ENCODE data around the gene FAM120AOS. TPM values are rescaled to one million over a fixed set of nuclear protein-coding genes. Genes with fewer than 3 reads are reported as not detected.

FAM120AOS gene
- polyA plus RNA-seq, 6 donors from 2014 or later, result 54.8 to 85.9 (median 68.0) TPM

- no peak for DNase-seq
- Mint-ChIP-seq H3K27ac (no peak overlapping the region), H3K4me3 (no peak overlapping the region), H3K9me3 (peaks cover 1 to 21% (median 4%) of the 10 kb centered on the region in 7 donors), H3K36me3 (peaks cover 6% of the 10 kb centered on the region in 2 donors), H3K4me1 (peaks cover under 1 to 3% (median 2%) of the 10 kb centered on the region in 3 donors), H3K27me3 (peaks cover 31 to 34% (median 32%) of the 10 kb centered on the region in 3 donors)
- no peak for ATAC-seq (ENCODE audit: low read depth in 2 of 2)
These were observed 25.6 kb downstream of the FAM120AOS start for GRCh38 chr9:93427655-93428379.

- peaks cover 29 to 37% (median 36%) of the 10 kb centered on the region in 3 donors for H3K27me3 Mint-ChIP-seq
- H3K9me3 Mint-ChIP-seq, result peaks cover 11 to 45% (median 19%) of the 10 kb centered on the region in 7 donors
- peaks cover 13 to 16% of the 10 kb centered on the region in 2 donors for H3K36me3 Mint-ChIP-seq
- ATAC-seq (ENCODE audit: low read depth in 2 of 2), result no peak
- no peaks in the 10 kb centered on the region for H3K4me1 Mint-ChIP-seq
- no peak overlapping the region for H3K4me3 Mint-ChIP-seq
- no peak for DNase-seq
- H3K27ac Mint-ChIP-seq, result no peak overlapping the region
These were observed 30.3 kb downstream of the FAM120AOS start for GRCh38 chr9:93422977-93423616.

DNA sequence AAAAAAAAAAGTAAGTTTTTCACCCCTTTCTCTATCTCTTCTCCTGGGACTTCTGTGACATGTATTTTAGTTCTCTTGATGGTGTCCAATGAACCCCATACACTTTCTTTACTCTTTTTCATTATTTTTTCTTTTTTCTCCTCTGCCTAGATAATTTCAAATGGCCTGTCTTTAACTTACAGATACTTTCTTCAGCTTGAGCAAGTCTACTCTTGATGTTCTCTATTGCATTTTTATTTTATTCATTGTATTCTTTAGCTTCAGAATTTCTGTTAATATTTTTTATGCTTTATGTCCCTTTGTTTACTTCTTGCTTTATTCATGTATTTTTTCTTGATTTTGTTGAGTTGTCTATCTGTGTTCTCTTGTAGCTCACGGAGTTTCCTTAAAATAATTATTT is 34.4 kb downstream of the FAM120AOS start:
- ATAC-seq (ENCODE audit: low read depth in 2 of 2) (no peak), DNase-seq (no peak)
- H3K27me3 Mint-ChIP-seq, result peaks cover 21 to 36% (median 32%) of the 10 kb centered on the region in 3 donors
- H3K4me3 Mint-ChIP-seq, result no peak overlapping the region
- peaks cover 11 to 34% (median 22%) of the 10 kb centered on the region in 7 donors for H3K9me3 Mint-ChIP-seq
- H3K27ac Mint-ChIP-seq, result no peak overlapping the region
- H3K36me3 Mint-ChIP-seq, result peaks cover 9 to 13% of the 10 kb centered on the region in 2 donors
- H3K4me1 Mint-ChIP-seq, result no peaks in the 10 kb centered on the region

GRCh38 chr9:93417538-93417937 is 35.8 kb downstream of the FAM120AOS start:
- Mint-ChIP-seq H3K4me3 (no peak overlapping the region), H3K27me3 (peaks cover 15 to 42% (median 33%) of the 10 kb centered on the region in 3 donors), H3K27ac (no peak overlapping the region), H3K4me1 (no peaks in the 10 kb centered on the region), H3K9me3 (peaks cover 12 to 49% (median 23%) of the 10 kb centered on the region in 7 donors), H3K36me3 (peaks cover 9 to 13% of the 10 kb centered on the region in 2 donors)
- ATAC-seq (ENCODE audit: low read depth in 2 of 2) (no peak), DNase-seq (no peak)

- no peak for ATAC-seq (ENCODE audit: low read depth in 2 of 2)
- H3K4me3 Mint-ChIP-seq, result no peak overlapping the region
- H3K27ac Mint-ChIP-seq, result no peak overlapping the region
- no peaks in the 10 kb centered on the region for H3K4me1 Mint-ChIP-seq
- H3K36me3 Mint-ChIP-seq, result peaks cover 9 to 13% of the 10 kb centered on the region in 2 donors
- peaks cover 12 to 49% (median 23%) of the 10 kb centered on the region in 7 donors for H3K9me3 Mint-ChIP-seq
- peaks cover 17 to 51% (median 33%) of the 10 kb centered on the region in 3 donors for H3K27me3 Mint-ChIP-seq
- no peak for DNase-seq
These were observed 36.7 kb downstream of the FAM120AOS start for GRCh38 chr9:93416530-93417235.

DNA sequence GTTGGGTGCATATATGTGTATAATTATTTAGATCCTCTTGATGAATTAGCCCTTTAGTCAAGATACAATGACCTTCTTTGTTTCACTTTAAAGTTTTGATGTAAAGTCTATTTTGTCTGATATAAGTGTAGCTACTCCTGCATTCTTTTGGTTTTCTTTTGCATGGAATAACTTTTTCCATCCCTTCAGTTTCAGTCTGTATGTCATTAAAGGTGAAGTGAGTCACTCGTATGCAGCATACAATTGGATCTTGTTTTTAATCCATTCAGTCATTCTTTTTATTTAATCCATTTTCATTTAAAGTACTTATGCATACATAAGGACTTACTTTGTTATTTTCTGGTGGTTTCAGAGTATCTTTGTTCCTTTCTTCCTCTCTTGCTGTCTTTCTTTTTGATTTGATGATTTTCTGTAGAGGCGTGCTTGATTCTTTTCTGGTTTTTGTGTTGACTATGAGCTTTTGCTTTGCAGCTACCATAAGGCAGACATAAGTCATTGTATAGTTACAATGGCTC is 38.1 kb downstream of the FAM120AOS start:
- H3K9me3 Mint-ChIP-seq, result peaks cover 10 to 38% (median 23%) of the 10 kb centered on the region in 7 donors
- H3K27ac Mint-ChIP-seq, result no peak overlapping the region
- no peaks in the 10 kb centered on the region for H3K4me1 Mint-ChIP-seq
- ATAC-seq (ENCODE audit: low read depth in 2 of 2), result no peak
- DNase-seq, result no peak
- peaks cover 28 to 59% (median 43%) of the 10 kb centered on the region in 3 donors for H3K27me3 Mint-ChIP-seq
- no peak overlapping the region for H3K4me3 Mint-ChIP-seq
- peaks cover 9 to 13% of the 10 kb centered on the region in 2 donors for H3K36me3 Mint-ChIP-seq

DNA sequence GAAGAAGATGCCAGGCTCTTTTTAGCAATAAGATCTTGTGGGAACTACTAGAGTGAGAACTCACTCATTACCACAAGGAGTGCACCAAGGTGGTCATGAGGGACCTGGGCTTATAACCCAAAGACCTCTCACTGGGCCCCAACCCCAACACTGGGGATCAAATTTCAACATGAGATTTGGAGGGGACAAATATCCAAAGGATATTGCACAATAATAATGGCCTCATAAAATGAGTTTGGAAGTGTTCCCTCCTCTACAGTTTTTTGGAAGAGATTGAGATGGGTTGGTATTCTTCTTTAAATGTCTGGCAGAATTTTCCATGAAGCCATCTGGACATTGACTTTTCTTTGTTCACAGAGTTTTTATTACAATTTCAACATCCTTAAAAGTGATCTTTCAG is 39.9 kb downstream of the FAM120AOS start:
- H3K27ac Mint-ChIP-seq, result no peak overlapping the region
- no peak overlapping the region for H3K4me3 Mint-ChIP-seq
- DNase-seq (no peak), ATAC-seq (ENCODE audit: low read depth in 2 of 2) (no peak)
- H3K36me3 Mint-ChIP-seq, result peaks cover 0 to 7% of the 10 kb centered on the region in 2 donors
- H3K27me3 Mint-ChIP-seq, result peaks cover 27 to 66% (median 56%) of the 10 kb centered on the region in 3 donors
- no peaks in the 10 kb centered on the region for H3K4me1 Mint-ChIP-seq
- peaks cover 6 to 25% (median 12%) of the 10 kb centered on the region in 7 donors for H3K9me3 Mint-ChIP-seq

DNA sequence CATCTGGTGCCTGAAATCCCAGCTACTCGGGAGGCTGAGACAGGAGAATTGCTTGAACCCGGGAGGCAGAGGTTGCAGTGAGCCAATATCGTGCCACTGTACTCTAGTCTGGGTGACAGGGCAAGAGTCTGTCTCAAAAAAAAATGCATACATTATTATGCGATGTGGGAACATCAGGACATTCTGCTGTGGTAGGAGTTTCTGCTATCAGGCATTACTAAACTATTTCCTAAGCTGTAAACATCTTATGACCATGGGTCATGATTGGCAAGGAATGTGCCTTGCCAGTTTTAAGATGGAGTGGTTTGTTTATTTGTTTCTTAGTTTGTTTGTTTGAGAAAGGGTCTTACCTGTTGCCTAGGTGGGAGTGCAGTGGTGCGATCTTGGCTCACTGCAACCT is 47.0 kb downstream of the FAM120AOS start:
- Mint-ChIP-seq H3K27ac (no peak overlapping the region), H3K4me3 (no peak overlapping the region), H3K9me3 (peaks cover 0 to 2% (median 0%) of the 10 kb centered on the region in 7 donors), H3K27me3 (peaks cover 16 to 37% (median 33%) of the 10 kb centered on the region in 3 donors), H3K36me3 (no peaks in the 10 kb centered on the region), H3K4me1 (no peaks in the 10 kb centered on the region)
- DNase-seq (no peak), ATAC-seq (ENCODE audit: low read depth in 2 of 2) (no peak)

DNA sequence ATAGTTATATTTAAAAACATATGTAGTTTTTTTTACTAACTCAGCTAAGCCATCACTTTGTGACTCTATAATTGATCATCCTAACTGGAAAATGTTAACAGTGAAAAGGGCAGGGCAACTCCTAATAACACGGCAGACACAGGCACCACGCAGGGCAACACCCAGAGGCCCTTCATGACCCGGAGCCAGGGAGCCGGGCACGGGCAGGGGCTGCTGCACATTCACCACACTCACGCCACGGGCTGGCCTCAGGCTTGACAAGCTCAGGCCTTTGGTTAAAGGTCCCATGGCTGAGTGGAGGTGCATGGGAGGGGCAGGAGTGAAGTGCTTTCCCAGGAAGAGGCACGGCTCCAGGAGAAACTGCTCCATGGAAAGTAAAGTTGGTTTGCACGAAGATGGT is 54.9 kb downstream of the FAM120AOS start:
- H3K36me3 Mint-ChIP-seq, result no peaks in the 10 kb centered on the region
- no peaks in the 10 kb centered on the region for H3K4me1 Mint-ChIP-seq
- H3K27ac Mint-ChIP-seq, result no peak overlapping the region
- H3K9me3 Mint-ChIP-seq, result peaks cover 0 to 7% (median 0%) of the 10 kb centered on the region in 7 donors
- DNase-seq (no peak), ATAC-seq (ENCODE audit: low read depth in 2 of 2) (no peak)
- no peak overlapping the region for H3K4me3 Mint-ChIP-seq
- H3K27me3 Mint-ChIP-seq, result peaks cover 0 to 47% (median 18%) of the 10 kb centered on the region in 3 donors

GRCh38 chr9:93397661-93398373 is 55.6 kb downstream of the FAM120AOS start:
- peaks cover 0 to 7% (median 0%) of the 10 kb centered on the region in 7 donors for H3K9me3 Mint-ChIP-seq
- no peak for DNase-seq
- no peaks in the 10 kb centered on the region for H3K36me3 Mint-ChIP-seq
- no peak overlapping the region for H3K4me3 Mint-ChIP-seq
- no peaks in the 10 kb centered on the region for H3K4me1 Mint-ChIP-seq
- ATAC-seq (ENCODE audit: low read depth in 2 of 2), result no peak
- H3K27ac Mint-ChIP-seq, result no peak overlapping the region
- H3K27me3 Mint-ChIP-seq, result peaks cover 0 to 48% (median 20%) of the 10 kb centered on the region in 3 donors
